ENCODE measurements around the gene BMP10.

Gene BMP10

DNA sequence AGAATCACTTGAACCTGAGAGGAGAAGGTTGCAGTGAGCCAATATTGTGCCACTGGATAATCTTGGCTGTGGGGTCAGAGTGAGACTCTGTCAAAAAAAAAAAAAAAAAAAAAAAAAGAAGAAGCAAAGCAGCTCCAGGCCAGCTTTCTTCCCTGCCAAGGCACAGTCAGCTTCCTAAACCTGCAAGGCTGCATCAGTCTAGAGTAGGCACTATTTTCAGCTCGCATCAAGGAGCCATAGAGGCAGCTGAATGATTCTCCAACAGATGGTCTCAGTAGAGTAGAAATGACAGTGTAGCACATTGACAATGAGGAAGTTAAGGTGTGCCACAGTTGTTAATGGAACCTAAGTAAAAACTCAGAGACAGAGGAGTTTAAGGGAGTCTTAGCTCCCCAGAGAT, 35.6 kb downstream of the BMP10 start:
- Histone ChIP-seq H3K27me3 (ENCODE audit: insufficient read depth, low read length) (no peaks in the 10 kb centered on the region), H3K9ac (ENCODE audit: low read length) (peak overlapping the region; percentile 34; the same call in 1 of the 2 replicates), H3K9me2 (ENCODE audit: low read depth, low read length) (no peaks in the 10 kb centered on the region), H4K20me1 (ENCODE audit: insufficient read depth, low read length) (no peaks in the 10 kb centered on the region), H3F3A (ENCODE audit: insufficient read depth, low read length) (peaks cover 8% of the 10 kb centered on the region), H3K79me2 (ENCODE audit: insufficient read depth, low read length) (no peaks in the 10 kb centered on the region), H3K4me3 (ENCODE audit: low read depth, low read length, poor library complexity, severe bottlenecking) (no peak overlapping the region), H3K36me3 (ENCODE audit: insufficient read depth, low read length) (no peaks in the 10 kb centered on the region), H3K4me2 (ENCODE audit: low read length) (peak overlapping the region; percentile 56; the same call in 1 of the 2 replicates), H3K4me1 (ENCODE audit: insufficient read depth, low read length, severe bottlenecking) (peaks cover 72% of the 10 kb centered on the region), H3K9me3 (ENCODE audit: low read length) (peaks cover 7% of the 10 kb centered on the region; the same call in 1 of the 2 replicates), H2AFZ (ENCODE audit: low read length) (no peak overlapping the region), H3K27ac (ENCODE audit: low read depth, low read length, poor library complexity, severe bottlenecking) (peak overlapping the region; percentile 85)
- no peak for TF ChIP-seq EZH2 (IDR thresholded peaks at IDR 0.05; ENCODE audit: borderline replicate concordance, low read length)
- TF ChIP-seq, protein P1, sequence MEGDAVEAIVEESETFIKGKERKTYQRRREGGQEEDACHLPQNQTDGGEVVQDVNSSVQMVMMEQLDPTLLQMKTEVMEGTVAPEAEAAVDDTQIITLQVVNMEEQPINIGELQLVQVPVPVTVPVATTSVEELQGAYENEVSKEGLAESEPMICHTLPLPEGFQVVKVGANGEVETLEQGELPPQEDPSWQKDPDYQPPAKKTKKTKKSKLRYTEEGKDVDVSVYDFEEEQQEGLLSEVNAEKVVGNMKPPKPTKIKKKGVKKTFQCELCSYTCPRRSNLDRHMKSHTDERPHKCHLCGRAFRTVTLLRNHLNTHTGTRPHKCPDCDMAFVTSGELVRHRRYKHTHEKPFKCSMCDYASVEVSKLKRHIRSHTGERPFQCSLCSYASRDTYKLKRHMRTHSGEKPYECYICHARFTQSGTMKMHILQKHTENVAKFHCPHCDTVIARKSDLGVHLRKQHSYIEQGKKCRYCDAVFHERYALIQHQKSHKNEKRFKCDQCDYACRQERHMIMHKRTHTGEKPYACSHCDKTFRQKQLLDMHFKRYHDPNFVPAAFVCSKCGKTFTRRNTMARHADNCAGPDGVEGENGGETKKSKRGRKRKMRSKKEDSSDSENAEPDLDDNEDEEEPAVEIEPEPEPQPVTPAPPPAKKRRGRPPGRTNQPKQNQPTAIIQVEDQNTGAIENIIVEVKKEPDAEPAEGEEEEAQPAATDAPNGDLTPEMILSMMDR (IDR thresholded peaks at IDR 0.05; ENCODE audit: low read length) = no peak

DNA sequence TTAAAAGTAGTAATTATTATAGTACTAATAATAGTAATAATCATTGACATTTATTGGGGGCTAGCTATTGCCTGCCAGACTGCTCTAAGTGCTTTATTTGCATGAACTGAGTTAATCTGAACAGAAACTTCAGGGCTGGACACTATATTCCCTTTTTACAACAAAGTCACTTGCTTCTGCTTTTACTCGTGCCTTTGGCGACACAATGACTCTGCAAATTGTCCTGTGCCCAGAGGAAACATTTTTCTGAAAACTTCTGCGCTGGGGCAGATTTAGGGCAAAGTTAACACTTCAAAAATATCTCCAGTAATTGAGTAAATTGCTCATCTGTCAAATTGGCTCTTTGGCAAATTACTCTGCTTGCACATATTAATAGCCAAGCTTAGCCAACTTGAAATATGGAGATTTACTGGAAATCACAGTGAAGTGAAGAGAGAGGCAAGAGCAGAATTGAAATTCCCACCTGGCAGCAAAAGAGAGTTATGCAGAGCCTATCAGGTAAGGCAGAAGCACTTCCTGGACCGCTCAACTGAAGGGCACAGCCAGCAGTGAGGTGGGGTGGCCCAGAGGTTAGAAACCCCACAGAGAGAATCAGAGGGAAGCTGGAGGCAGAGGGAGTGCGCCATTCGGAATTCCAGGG, 36.3 kb downstream of the BMP10 start:
- H3K9ac ChIP-seq (ENCODE audit: low read length) = peak overlapping the region; percentile 34
- no peaks in the 10 kb centered on the region for H3K79me2 ChIP-seq (ENCODE audit: insufficient read depth, low read length)
- H3K27ac ChIP-seq (ENCODE audit: low read depth, low read length, poor library complexity, severe bottlenecking) = peak overlapping the region; percentile 85
- H3K4me3 ChIP-seq (ENCODE audit: low read depth, low read length, poor library complexity, severe bottlenecking) = peak overlapping the region; percentile 0
- TF ChIP-seq, protein P1 (IDR thresholded peaks at IDR 0.05; ENCODE audit: low read length) = no peak
- TF ChIP-seq EZH2 (IDR thresholded peaks at IDR 0.05; ENCODE audit: borderline replicate concordance, low read length) = no peak
- H4K20me1 ChIP-seq (ENCODE audit: insufficient read depth, low read length) = no peaks in the 10 kb centered on the region
- no peaks in the 10 kb centered on the region for H3K36me3 ChIP-seq (ENCODE audit: insufficient read depth, low read length)
- peaks cover 8% of the 10 kb centered on the region for H3F3A ChIP-seq (ENCODE audit: insufficient read depth, low read length)
- H3K4me1 ChIP-seq (ENCODE audit: insufficient read depth, low read length, severe bottlenecking) = peaks cover 80% of the 10 kb centered on the region
- H2AFZ ChIP-seq (ENCODE audit: low read length) = no peak overlapping the region
- peak overlapping the region; percentile 56 for H3K4me2 ChIP-seq (ENCODE audit: low read length)
- H3K9me3 ChIP-seq (ENCODE audit: low read length) = peaks cover 4% of the 10 kb centered on the region; the same call in 1 of the 2 replicates
- no peaks in the 10 kb centered on the region for H3K9me2 ChIP-seq (ENCODE audit: low read depth, low read length)
- no peaks in the 10 kb centered on the region for H3K27me3 ChIP-seq (ENCODE audit: insufficient read depth, low read length)

DNA sequence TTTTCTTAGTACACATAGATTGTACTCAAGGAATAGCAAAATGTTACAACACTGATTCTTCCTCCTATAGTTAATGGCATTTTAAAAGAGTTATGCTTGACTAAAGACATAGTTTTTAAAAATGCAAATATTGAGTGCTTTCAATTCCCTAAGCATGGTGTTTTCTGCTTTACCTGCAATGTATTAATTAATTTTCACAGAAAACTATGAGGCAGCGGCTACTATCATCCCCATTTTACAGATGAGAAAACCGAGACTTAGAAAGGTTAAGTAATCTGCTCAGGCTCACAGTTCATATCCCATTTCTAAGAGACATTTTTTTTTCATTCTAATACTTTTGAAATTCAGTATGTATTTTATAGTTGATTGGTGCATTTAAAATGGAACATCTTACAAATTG, 38.0 kb downstream of the BMP10 start:
- Histone ChIP-seq H3K9me3 (ENCODE audit: low read length) (no peaks in the 10 kb centered on the region), H3F3A (ENCODE audit: insufficient read depth, low read length) (peaks cover 8% of the 10 kb centered on the region), H3K9me2 (ENCODE audit: low read depth, low read length) (no peaks in the 10 kb centered on the region), H3K27ac (ENCODE audit: low read depth, low read length, poor library complexity, severe bottlenecking) (peak overlapping the region; percentile 82), H3K4me1 (ENCODE audit: insufficient read depth, low read length, severe bottlenecking) (peaks cover 96% of the 10 kb centered on the region), H3K27me3 (ENCODE audit: insufficient read depth, low read length) (no peaks in the 10 kb centered on the region), H4K20me1 (ENCODE audit: insufficient read depth, low read length) (no peaks in the 10 kb centered on the region), H3K4me3 (ENCODE audit: low read depth, low read length, poor library complexity, severe bottlenecking) (no peak overlapping the region), H3K79me2 (ENCODE audit: insufficient read depth, low read length) (no peaks in the 10 kb centered on the region), H2AFZ (ENCODE audit: low read length) (no peak overlapping the region), H3K4me2 (ENCODE audit: low read length) (peak overlapping the region; percentile 50; the same call in 1 of the 2 replicates), H3K36me3 (ENCODE audit: insufficient read depth, low read length) (no peaks in the 10 kb centered on the region), H3K9ac (ENCODE audit: low read length) (no peak overlapping the region)
- TF ChIP-seq, protein P1 (IDR thresholded peaks at IDR 0.05; ENCODE audit: low read length) = no peak
- TF ChIP-seq EZH2 (IDR thresholded peaks at IDR 0.05; ENCODE audit: borderline replicate concordance, low read length) = no peak
